AG04449 (cell line): ENCODE measurements around the gene RALA.

Experiments
- CTCF ChIA-PET: fragments of 350-600 bp; formaldehyde crosslinking; extraction: SDS; loops from one replicate; lab custom pipeline; 2021; ENCODE audit warnings: antibody characterized with exemption; lab: Yijun Ruan, JAX
- POLR2A ChIA-PET: fragments of 400-600, 350-600 bp; formaldehyde crosslinking; extraction: SDS; loops from one replicate; lab custom pipeline; 2020; ENCODE audit warnings: antibody characterized with exemption, inconsistent platforms; lab: Yijun Ruan, JAX
- DNase-seq: peaks from one replicate; pipeline ENCODE4 v3.0.0-alpha.2; 2010; ENCODE audit warnings: low read depth, low spot score
- H3K4me3 ChIP-seq: 2 replicates; pipeline ENCODE4 v1.5.1; 2011; ENCODE audit warnings: low read depth, mild to moderate bottlenecking, control low read depth, low read length
- CTCF ChIP-seq: IDR thresholded peaks from one replicate; pipeline ENCODE4 v1.5.1; 2011; ENCODE audit warnings: mild to moderate bottlenecking, moderate library complexity, low read length, control low read depth, inconsistent platforms; ENCODE audit not compliant: insufficient read depth; ENCODE audit errors: missing control alignments

Gene RALA

DNA sequence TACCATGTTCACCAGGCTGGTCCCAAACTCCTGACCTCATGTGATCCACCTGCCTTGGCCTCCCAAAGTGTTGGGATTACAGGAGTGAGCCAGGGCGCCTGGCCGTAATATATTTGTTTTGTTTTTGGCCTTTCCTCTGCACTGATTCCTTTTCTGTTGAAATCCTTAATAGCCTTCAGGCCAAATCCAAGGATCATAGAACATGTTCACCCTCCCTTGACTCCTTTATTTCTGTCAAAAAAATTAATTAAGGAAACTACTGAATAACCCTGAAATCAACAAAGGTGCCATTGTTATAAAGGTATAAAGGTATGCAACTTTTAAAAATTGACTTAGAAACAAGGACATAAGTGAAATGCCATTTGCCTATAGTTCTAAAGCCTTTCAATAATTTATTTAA is 15.5 kb upstream of the RALA start:
- no peak for DNase-seq
- ChIA-PET CTCF (interaction anchor here (2.1 kb wide), 1 partner anchor 28 kb away, joined by 13 read pairs; no protein-coding TSS in a partner anchor), POLR2A (interaction anchor here (0.8 kb wide), 1 partner anchor 15 kb away, joined by 4 read pairs; no protein-coding TSS in a partner anchor)
- no peak overlapping the region for H3K4me3 ChIP-seq
- TF ChIP-seq CTCF, result no peak

DNA sequence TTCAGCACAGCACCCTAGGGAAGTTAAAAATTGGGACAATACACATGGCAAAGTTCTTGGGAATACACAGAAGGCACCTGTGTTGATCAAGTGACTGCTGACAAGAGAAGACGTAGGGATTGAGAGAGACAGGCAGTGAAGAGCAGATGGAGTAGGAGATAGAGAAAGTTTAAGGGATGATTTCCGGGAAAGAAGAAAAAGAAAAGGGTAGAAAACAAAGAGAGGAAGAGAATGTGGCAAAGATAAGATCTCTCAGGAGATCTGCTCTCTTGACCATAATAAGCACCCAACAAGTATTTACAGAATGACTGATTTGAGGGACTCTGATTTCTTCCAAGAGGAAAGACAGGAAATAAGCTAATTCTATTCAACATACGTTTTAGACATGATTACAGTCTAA is 15.1 kb upstream of the RALA start:
- ChIA-PET CTCF (interaction anchor here (1.2 to 2.1 kb wide), 2 partner anchors 29 to 137 kb away, joined by 3 to 13 read pairs; no protein-coding TSS in a partner anchor), POLR2A (interaction anchor here (0.8 to 1.9 kb wide), 3 partner anchors 13 to 15 kb away, joined by 4 to 7 read pairs (median 6); partner anchors contain the start of gene RALA)
- no peak for DNase-seq

DNA sequence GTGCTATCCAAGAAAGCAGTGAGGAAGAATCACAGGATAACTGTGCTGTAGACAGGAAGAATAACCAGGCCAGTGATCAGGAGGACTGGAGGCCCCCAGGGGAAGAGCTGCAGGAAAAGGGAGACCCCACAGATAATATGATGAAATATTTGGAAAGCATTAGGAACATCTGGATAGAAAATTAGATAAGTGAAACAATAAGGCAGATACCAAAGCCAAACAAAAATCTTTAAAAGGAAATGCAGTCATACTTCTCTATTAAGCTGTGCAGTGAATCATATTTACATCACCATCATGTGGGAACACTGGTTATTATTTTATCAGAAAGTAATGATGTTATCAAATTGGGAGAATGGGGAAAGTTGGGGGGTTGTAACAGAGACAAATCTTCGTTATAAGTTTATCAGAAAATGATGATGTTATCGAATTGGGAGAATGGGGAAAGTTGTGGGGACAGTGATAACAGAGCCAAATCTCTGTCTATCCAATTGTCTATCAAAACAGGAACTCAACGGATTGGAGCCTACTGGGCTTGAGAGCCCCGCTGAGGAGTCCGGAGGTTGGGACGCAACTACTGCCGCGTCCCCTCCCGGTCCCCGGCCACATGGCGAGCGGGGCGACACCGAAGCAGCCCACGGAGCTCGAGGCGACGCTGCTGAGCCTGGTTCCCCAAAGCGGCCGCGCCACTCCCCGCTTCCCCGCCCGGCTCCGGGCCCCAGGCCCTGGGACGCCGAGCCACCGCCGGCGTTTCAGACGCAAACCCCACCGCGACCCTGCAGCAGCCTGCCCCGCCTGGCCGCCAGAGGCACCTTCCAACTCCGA is 14.0 kb upstream of the RALA start:
- DNase-seq, result no peak
- no peak for TF ChIP-seq CTCF
- ChIA-PET CTCF (interaction anchor here (0.7 to 2.1 kb wide), 3 partner anchors 28 to 136 kb away, joined by 3 to 13 read pairs (median 3); no protein-coding TSS in a partner anchor), POLR2A (interaction anchor here (0.6 to 1.9 kb wide), 4 partner anchors 8 to 17 kb away, joined by 3 to 7 read pairs (median 5); partner anchors contain the start of gene RALA)
- peak overlapping the region; percentile 42 for H3K4me3 ChIP-seq

More for the DNA sequence above, 15.1 kb upstream of the RALA start:
- H3K4me3 ChIP-seq, result no peak overlapping the region
- TF ChIP-seq CTCF, result no peak

DNA sequence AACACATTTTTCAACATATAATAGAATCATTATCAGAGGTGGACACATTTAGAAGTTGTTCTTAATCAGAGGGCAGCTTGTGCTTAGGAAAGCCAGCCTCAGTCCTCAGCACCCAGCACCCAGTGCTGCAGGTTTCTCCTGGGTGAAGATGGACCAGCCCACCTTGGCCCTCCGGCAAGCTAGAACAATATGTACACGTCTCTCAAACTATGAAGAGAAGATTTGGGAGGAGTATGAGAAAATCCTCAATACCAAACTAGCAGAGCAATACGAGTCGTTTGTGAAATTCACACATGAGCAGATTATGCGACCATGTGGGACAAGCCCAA is 13.5 kb upstream of the RALA start:
- no peak for DNase-seq
- ChIA-PET CTCF (interaction anchor here (0.7 to 2.1 kb wide), 2 partner anchors 27 to 30 kb away, joined by 3 to 13 read pairs; no protein-coding TSS in a partner anchor), POLR2A (interaction anchor here (1.3 to 1.9 kb wide), 2 partner anchors 14 to 17 kb away, joined by 4 to 6 read pairs; partner anchors contain the start of gene RALA)
- TF ChIP-seq CTCF, result no peak
- peak overlapping the region; percentile 42 for H3K4me3 ChIP-seq

GRCh38 chr7:39613577-39613976 is 9.8 kb upstream of the RALA start:
- TF ChIP-seq CTCF, result no peak
- no peak overlapping the region for H3K4me3 ChIP-seq
- POLR2A ChIA-PET, result interaction anchor here (1.0 to 1.2 kb wide), 2 partner anchors 10 to 11 kb away, joined by 3 to 6 read pairs; partner anchors contain the start of gene RALA
- CTCF ChIA-PET, result interaction anchor here (0.7 to 1.8 kb wide), 6 partner anchors 9 to 134 kb away, joined by 3 to 5 read pairs (median 4); no protein-coding TSS in a partner anchor
- no peak for DNase-seq
